PC-3 (cell line): ENCODE results near the gene RANBP1. TPM values are rescaled to one million over a fixed set of nuclear protein-coding genes. Genes with fewer than 3 reads are reported as not detected.
A peak's percentile ranks its signal among the peaks of the same experiment; 100 is the strongest.

Source experiments
- ATAC-seq: fragments of 200-7000 bp; cut with Tn5 transposase; 2 replicates; pipeline ENCODE4 v1.9.1; 2020; ENCODE audit warnings: mild to moderate bottlenecking, moderate library complexity
- BruUV-seq: library from RNA; stranded (reverse); fragments of 400-500 nt; replicated peaks from 2 replicates; lab custom pipeline; 2021; lab: Mats Ljungman, UMichigan
- CTCF ChIA-PET: fragments of 300-600 bp; sonication (Branson Sonifier 250); formaldehyde crosslinking; loops from one replicate; lab custom pipeline; 2022; ENCODE audit warnings: antibody characterized with exemption; lab: Charles Lee
- POLR2A ChIA-PET: fragments of 300-600 bp; sonication (Branson Sonifier 250); formaldehyde crosslinking; loops from one replicate; lab custom pipeline; 2022; ENCODE audit warnings: antibody characterized with exemption; ENCODE audit not compliant: unreplicated experiment; lab: Charles Lee
- DNase-seq: peaks from one replicate; pipeline ENCODE4 v3.0.0-alpha.2; 2015
- H2AFZ ChIP-seq: fragments of 300-600 bp; sonication (generic); 2 replicates; pipeline ENCODE4 v1.6.0; 2016; ENCODE audit warnings: antibody characterized with exemption, low read length
- H3F3A ChIP-seq: fragments of 300-600 bp; sonication (generic); one replicate; pipeline ENCODE4 v1.6.0; 2017; ENCODE audit warnings: antibody characterized with exemption, low read length, control low read depth, mild to moderate bottlenecking; ENCODE audit not compliant: unreplicated experiment
- H3K27ac ChIP-seq: fragments of 300-600 bp; sonication (generic); 2 replicates; pipeline ENCODE4 v1.5.1; 2016; ENCODE audit warnings: mild to moderate bottlenecking, low read length
- H3K27me3 ChIP-seq: fragments of 300-600 bp; sonication (generic); 2 replicates; pipeline ENCODE4 v1.6.1; 2016; ENCODE audit warnings: low read length, mixed read lengths
- H3K36me3 ChIP-seq: fragments of 300-600 bp; sonication (generic); 2 replicates; pipeline ENCODE4 v1.6.1; 2016; ENCODE audit warnings: low read depth, mixed run types, low read length, mixed read lengths
- H3K4me1 ChIP-seq: fragments of 300-600 bp; sonication (generic); 2 replicates; pipeline ENCODE4 v1.5.1; 2016; ENCODE audit warnings: low read length; ENCODE audit not compliant: insufficient read depth
- H3K4me2 ChIP-seq: fragments of 300-600 bp; sonication (generic); 2 replicates; pipeline ENCODE4 v1.6.0; 2016; ENCODE audit warnings: low read length
- H3K4me3 ChIP-seq: fragments of 300-600 bp; sonication (generic); 2 replicates; pipeline ENCODE4 v1.5.1; 2016; ENCODE audit warnings: mild to moderate bottlenecking, low read length, mixed read lengths
- H3K79me2 ChIP-seq: fragments of 300-600 bp; sonication (generic); 2 replicates; pipeline ENCODE4 v1.6.1; 2017; ENCODE audit warnings: low read length, mixed read lengths
- H3K9ac ChIP-seq: fragments of 300-600 bp; sonication (generic); 2 replicates; pipeline ENCODE4 v1.6.0; 2016; ENCODE audit warnings: mild to moderate bottlenecking, low read length
- H3K9me2 ChIP-seq: fragments of 300-600 bp; sonication (generic); replicated peaks from 2 replicates; pipeline ENCODE4 v1.6.1; 2016; ENCODE audit warnings: mixed run types, low read length, mixed read lengths
- H3K9me3 ChIP-seq: fragments of 300-600 bp; sonication (generic); 2 replicates; pipeline ENCODE4 v1.6.1; 2016; ENCODE audit warnings: low read length, mixed read lengths
- H4K20me1 ChIP-seq: fragments of 300-600 bp; sonication (generic); 2 replicates; pipeline ENCODE4 v1.6.1; 2016; ENCODE audit warnings: low read length, mixed read lengths
- CTCF ChIP-seq: fragments of 300-600 bp; sonication (generic); conservative IDR thresholded peaks from 2 replicates; pipeline ENCODE4 v1.5.1; 2017; ENCODE audit warnings: antibody characterized with exemption, low read depth, mild to moderate bottlenecking, low read length
- EZH2 ChIP-seq: fragments of 300-600 bp; sonication (generic); IDR thresholded peaks from one replicate; pipeline ENCODE4 v1.6.1; 2017; ENCODE audit warnings: antibody characterized with exemption, mild to moderate bottlenecking, low read length; ENCODE audit not compliant: unreplicated experiment
- EZH2phosphoT487 ChIP-seq: fragments of 300-600 bp; sonication (generic); IDR thresholded peaks from 2 replicates; pipeline ENCODE4 v1.6.1; 2018; ENCODE audit warnings: mild to moderate bottlenecking, antibody characterized with exemption, low read length, borderline replicate concordance
- intact Hi-C: fragments of 100-400 bp; cut with micrococcal nuclease; formaldehyde crosslinking; loops from 2 replicates; pipeline ENCODE4 v1.9.0; 2023
- total RNA-seq: library from RNA; depleted of rRNA; stranded (reverse); fragments of >200 nt; gene quantifications from 2 replicates; pipeline ENCODE4 v1.2.3, GENCODE V29; 2014

Gene RANBP1
- total RNA-seq, 1 experiment from 2014 or later: 356 TPM

GRCh38 chr22:20111045-20111688 is 4.7 kb upstream of the RANBP1 start:
- Histone ChIP-seq H3K4me2 (no peak overlapping the region), H3K4me1 (peaks cover 10% of the 10 kb centered on the region; the same call in 1 of the 2 replicates), H3K79me2 (peaks cover 20% of the 10 kb centered on the region), H3F3A (no peaks in the 10 kb centered on the region), H3K4me3 (no peak overlapping the region), H3K9ac (no peak overlapping the region), H2AFZ (no peak overlapping the region), H4K20me1 (no peaks in the 10 kb centered on the region), H3K9me3 (no peaks in the 10 kb centered on the region), H3K27me3 (no peaks in the 10 kb centered on the region), H3K36me3 (peaks cover 29% of the 10 kb centered on the region), H3K9me2 (no peaks in the 10 kb centered on the region), H3K27ac (no peak overlapping the region)
- TF ChIP-seq CTCF (peak; percentile 47; the same call in 1 of the 2 replicates), EZH2 (no peak)
- CTCF ChIA-PET: no interaction called here
- POLR2A ChIA-PET: no interaction called here
- DNase-seq (peak; percentile 26), ATAC-seq (peak; percentile 14; the same call in 1 of the 2 replicates)
- BruUV-seq: no TSS peak
- intact Hi-C loops: no loop called here

- peaks cover 25% of the 10 kb centered on the region for H3K36me3 ChIP-seq
Observed at GRCh38 chr22:20111689-20112622, 3.9 kb upstream of the RANBP1 start.

More at GRCh38 chr22:20111689-20112622, 3.9 kb upstream of the RANBP1 start:
- Histone ChIP-seq H3F3A (no peaks in the 10 kb centered on the region), H4K20me1 (no peaks in the 10 kb centered on the region), H3K4me2 (no peak overlapping the region), H3K27ac (no peak overlapping the region), H2AFZ (no peak overlapping the region), H3K9me3 (no peaks in the 10 kb centered on the region), H3K79me2 (peaks cover 28% of the 10 kb centered on the region), H3K4me3 (no peak overlapping the region), H3K9ac (no peak overlapping the region), H3K27me3 (no peaks in the 10 kb centered on the region), H3K9me2 (no peaks in the 10 kb centered on the region), H3K4me1 (peaks cover 11% of the 10 kb centered on the region; the same call in 1 of the 2 replicates)
- DNase-seq (no peak), ATAC-seq (no peak)
- TF ChIP-seq CTCF: no peak
- TF ChIP-seq EZH2phosphoT487: no peak
- TF ChIP-seq EZH2: no peak
- POLR2A ChIA-PET: no interaction called here
- BruUV-seq: no TSS peak
- CTCF ChIA-PET: no interaction called here
- intact Hi-C loops: no loop called here
